ENCODE data around the gene MYOZ2.

DNA sequence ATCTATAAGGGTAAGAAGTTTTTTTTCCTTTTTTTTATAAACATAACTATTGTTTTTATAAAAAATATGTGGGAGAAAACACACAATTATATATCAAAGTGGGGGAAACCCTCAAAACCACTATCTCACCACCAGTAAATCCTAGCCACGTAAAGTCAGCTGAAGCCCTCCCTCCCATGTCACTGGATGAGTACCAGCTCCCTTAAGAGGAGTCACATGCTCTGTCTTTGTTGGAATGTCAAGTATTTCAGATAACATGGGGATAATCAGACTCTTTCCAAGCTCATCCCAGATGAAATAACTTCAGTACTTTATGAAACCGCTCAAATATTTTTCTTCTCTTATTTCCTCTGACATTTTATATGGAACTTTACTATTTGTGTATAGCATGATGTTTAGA, 2.4 kb downstream of the MYOZ2 start:
- TF ChIP-seq, protein P1, sequence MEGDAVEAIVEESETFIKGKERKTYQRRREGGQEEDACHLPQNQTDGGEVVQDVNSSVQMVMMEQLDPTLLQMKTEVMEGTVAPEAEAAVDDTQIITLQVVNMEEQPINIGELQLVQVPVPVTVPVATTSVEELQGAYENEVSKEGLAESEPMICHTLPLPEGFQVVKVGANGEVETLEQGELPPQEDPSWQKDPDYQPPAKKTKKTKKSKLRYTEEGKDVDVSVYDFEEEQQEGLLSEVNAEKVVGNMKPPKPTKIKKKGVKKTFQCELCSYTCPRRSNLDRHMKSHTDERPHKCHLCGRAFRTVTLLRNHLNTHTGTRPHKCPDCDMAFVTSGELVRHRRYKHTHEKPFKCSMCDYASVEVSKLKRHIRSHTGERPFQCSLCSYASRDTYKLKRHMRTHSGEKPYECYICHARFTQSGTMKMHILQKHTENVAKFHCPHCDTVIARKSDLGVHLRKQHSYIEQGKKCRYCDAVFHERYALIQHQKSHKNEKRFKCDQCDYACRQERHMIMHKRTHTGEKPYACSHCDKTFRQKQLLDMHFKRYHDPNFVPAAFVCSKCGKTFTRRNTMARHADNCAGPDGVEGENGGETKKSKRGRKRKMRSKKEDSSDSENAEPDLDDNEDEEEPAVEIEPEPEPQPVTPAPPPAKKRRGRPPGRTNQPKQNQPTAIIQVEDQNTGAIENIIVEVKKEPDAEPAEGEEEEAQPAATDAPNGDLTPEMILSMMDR (IDR thresholded peaks at IDR 0.05; ENCODE audit: insufficient read depth, low read length, poor library complexity, severe bottlenecking): no peak
- TF ChIP-seq EZH2phosphoT487 (conservative IDR thresholded peaks at IDR 0.05; ENCODE audit: low read length): no peak

Measured in SU-DHL-6 (cell line).